Stimulated activated CD4-positive, alpha-beta T cell treated with anti-CD3 and anti-CD28 coated beads, TNF-alpha, amount 100 ng/mL, for 24 hours (primary cell): ENCODE measurements around the gene PKIB.
"Not testable (repeated sequence)": the region's sequence is repeated elsewhere in the genome, so short reads cannot be mapped to it uniquely, and the experiment has no call there.

ENCODE experiments used
- DNase-seq, 3 experiments: peaks; one replicate each; pipeline ENCODE4 v3.0.0-alpha.2; 2020; ENCODE audit warnings: low read depth in 3 of 3

Gene PKIB

DNA sequence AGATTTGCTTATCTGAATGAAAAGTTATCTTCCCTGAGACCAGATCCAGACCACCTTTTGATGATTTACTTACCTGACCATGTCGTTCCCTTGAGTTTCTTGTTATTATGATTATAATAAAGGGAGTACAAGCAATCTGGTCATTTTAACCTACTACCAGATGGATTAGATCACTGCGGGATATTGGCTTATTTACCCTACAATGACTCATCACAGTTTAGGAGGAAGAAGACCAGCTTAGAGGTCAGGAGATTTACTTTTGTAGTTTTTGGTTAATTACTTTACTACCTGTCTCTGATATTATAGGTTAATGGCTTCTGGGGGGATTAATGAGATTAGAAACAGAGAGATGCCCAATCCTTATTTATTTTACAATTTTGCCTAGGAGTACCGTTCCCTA, 10.7 kb downstream of the PKIB start:
- no peak for DNase-seq

DNA sequence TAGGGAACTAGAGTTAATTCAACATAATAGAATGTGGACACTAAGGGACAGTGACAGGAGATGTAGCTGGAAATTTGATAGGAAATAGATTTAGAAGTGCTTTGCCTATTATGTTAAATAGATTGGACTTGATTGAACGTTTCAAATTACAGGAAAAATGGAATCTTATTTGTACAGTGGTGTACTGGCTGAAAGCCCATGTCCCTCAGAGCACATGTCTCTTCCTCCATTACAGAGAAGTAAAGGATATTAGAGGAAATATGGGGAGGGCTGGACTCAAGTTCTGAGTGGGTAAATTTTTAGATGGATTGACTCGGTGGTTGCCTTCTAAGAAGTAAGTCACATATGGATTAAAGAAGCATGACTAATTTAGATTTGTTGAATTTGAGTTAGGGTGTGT, 11.4 kb downstream of the PKIB start:
- DNase-seq, result no peak

DNA sequence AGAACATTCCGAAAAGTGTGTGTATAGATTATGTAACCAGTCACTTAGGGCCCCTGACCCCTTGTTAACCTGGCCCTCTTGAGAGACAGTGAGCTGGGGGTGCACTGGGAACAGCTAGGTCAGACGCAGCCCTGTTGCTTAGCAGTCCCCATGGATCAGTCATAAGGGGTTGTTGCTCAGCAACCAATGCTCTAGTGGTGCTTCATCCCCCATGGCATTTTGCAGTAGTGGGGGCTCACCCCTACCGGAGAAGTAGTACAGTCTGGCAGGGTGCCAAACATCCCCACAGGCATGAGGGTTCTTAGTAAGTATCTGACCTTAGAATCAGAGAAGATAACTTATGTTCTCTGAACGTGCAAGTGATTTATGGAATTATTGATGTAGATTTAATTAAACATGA, 12.3 kb downstream of the PKIB start:
- no peak for DNase-seq

DNA sequence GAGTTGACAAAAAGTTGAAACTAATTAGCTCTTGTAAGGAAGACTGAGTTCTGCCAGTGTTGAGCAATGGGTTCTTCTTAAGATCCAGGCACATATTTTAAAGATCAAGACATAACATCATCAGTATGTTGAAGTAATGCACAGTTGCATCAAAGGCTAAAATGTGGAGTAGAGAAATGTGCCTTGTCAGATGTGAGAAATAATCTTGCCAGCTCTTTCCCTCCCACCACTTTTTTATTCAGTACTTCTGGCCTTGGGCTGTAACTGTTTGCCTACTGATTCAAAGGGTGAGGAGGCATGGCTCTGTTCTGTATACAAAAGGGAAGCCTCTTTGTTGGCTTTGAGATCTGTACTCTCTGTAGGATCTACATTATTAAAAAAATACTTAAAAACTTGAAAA, 13.1 kb downstream of the PKIB start:
- no peak for DNase-seq

DNA sequence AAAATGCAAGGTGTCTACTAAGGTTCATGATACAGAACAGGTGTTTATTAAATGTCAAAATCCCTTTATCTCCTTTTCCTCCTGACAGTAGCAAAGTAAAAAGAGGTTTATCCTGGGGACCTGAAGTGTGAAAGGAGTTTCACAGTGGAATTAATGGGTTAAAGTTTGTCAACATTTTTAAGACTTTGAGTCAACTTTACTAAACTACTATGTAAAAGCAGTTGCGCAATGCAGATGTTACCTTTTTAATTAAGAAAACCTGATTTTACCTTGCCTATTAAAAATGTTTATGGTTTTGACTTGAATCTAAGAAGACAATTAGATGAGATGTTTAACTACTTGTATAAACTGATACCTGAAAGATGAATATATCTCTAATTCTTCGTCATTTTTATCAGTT, 14.6 kb downstream of the PKIB start:
- no peak for DNase-seq

DNA sequence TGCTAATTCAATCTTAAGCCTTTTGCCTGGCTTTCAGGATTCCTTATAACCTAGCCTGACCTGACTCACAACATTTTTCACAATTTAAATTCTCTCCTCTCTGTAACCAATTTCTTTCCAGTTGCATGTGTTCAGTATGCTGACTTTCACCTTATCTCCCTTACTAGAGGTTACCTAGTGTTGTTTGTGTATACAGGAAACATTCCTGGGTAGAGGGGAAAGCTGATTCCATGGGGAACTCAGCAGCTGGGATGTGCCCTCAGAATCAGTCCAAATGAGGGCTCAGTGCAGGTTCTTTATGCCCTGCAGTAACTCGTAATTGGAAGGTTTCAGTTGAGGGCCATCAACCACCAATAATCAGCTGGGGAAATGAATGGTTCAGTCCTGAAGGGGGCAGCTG, 18.5 kb downstream of the PKIB start:
- DNase-seq, result no peak

DNA sequence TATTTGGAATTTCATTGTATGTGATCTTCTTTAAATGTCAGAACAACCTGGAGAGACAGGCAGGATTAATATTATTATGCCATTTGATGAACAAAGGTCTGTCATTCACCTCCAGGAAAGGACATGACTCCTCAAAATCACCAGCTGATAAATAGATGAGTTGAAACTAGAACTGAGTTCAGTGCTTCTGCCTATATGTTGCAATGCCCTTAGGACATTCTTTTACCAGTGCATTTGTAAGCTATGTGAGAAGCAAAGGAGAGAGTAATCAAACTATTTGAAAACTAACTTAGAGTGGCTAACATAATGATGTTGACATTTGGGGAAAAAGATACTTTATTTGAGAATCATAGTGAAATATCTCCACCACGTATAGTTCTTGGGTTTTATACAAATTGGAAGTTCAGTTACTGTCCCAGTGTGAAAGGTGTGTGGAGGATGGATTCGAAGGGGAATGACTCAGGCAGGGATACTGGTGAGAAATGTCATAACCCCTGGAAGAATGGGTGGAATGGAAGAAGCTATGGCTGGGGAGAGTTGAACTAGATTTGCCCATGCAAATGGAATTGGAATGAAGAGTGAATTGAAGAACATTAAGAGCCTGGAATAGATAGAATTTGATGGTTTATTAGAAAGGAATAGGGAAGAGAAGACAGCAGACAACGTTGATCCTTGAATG, 21.5 kb downstream of the PKIB start:
- no peak for DNase-seq

DNA sequence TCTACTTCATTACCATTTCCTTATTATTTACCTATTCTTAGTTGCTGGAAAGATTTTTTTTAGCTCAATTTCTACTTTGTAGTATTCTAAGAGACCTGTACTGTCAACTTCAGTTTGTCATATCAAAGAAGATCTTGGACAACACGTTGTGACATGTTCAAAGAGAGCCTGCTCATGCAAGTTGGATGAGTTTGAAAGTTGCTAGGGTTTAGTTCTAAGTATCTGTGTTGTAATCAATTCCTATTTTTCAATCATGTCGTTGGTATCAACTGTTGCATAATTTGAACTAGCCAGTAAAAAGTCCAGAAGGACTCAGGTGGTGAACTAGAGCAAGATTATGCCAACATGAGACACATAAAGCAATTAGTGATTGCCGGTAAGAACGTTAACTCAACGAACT, 30.2 kb downstream of the PKIB start:
- DNase-seq, result no peak

DNA sequence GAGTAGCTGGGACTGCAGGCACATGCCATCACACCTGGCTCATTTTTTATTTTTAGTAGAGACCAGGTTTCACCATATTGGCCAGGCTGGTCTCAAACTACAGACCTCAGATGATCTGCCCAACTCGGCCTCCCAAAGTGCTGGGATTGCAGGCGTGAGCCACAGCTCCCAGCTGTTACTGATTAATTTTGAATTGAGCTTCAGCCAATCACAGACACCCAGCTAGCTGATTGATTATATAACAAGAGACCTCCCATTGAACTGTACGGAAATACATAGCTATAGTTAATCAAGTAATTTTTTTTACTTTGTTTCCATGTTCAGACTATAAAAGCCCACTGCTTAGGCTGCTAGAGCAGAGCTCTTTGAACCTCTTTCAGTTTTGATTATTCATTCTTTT, 31.6 kb downstream of the PKIB start:
- no peak for DNase-seq

DNA sequence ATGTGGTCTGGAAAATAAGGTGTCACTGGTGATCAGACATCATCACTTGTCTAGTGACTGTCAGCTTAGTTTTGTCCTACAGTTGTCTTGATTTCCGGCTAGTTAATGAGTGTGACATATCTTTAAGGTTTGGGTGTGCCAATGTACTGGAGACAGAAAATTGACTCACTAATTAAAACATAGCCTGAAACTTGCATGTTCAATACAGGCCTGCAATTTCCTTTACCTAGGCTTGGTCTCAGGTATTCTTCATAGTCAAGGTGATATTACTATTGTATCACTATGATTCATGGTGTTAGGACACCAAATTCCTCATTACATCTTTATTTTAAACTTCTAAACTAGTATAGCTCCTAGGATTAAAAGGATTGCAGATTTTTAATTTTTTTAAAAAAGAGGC, 32.4 kb downstream of the PKIB start:
- DNase-seq, result not testable (repeated sequence)

DNA sequence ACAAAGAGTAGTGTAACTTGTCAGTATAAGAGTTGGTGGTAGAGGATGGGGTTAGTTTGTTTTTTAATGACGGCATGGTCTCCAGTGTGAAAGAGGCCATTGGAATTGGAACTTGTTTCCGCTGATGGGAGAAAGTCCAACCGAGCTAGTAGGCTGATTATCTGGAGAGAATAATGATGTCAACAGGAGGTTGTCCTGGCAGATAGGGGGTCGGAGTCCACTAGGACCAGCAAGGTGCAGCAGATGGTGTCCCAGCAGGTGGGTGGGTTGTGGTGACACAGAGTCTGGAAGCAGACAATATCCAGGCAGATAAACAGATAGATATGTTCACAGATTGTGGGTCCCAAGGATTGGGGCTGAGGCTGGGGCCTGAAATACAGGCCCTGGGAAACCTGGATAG, 35.1 kb downstream of the PKIB start:
- DNase-seq, result no peak

DNA sequence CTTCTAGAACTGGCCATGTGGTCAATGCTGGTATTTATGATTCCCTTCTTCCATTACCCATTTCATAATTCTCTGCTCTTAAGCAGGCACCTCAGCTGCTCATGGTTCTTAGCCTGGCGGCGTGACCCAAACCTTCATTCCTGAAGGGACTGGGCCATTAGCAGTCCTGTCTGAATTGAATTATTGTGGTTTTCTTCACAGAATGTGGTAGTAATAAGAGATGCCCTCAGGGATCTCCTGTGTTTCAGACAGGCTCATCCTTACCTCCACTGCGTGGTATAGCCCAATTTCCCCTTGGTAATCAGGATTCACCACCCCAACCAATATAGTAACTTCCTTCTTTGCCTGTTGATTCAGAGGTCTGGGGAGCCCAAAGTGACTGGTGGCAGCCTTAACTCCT, 37.6 kb downstream of the PKIB start:
- DNase-seq, result no peak

DNA sequence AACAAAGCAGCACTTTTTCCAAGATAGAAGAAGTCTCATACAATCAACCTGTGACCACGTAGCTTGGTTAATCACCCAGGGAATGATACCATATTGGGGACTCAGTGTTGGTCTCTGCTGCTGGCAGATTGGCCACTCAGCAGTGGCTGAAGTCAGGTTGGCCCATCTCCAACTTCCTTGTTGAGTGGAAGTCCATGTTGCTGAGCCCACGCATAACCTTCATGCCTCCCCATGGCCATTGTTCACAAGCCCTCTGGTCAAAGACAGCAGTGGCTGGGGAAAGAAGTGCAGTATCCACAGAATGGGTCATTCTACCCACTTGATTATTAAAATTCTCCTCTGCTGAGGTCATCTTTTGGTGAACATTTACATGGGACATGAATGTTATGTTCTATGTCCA, 38.5 kb downstream of the PKIB start:
- no peak for DNase-seq

DNA sequence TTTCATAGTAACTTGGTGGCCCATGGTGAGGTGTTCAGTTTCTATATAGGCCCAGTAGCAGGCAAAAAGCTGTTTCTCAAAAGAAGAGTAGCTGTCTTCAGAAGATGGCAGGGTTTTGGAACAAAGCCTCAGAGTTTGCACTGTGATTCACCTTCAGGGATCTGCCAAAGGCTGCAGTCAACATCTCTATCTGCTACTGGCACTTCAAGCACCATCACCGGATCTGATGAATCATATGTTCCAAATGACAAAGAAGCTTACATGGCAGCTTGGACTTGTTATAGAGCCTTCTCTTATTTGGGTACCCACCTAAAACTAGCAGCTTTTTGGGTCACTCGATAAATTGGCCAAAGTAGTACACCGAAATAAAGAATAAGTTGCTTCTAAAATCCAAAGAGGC, 39.5 kb downstream of the PKIB start:
- DNase-seq, result no peak

DNA sequence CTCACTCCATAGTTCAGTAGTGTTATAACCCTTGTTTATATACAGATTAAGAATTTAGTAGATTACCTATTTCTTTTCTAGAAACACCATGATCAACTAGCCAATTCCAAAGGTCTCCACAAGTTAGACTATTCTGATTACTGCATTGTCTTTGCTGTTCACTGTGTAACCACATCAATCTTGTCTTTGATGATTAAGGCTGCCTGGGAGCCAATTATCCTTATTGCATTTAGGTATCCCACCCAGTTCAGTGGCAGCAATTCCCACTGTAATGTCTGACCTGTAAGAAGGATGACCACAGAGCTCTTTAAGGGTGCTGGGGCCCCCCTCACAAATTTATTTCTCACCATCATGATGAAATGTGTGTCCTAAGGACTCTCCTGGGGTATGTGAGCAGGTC, 40.2 kb downstream of the PKIB start:
- no peak for DNase-seq

DNA sequence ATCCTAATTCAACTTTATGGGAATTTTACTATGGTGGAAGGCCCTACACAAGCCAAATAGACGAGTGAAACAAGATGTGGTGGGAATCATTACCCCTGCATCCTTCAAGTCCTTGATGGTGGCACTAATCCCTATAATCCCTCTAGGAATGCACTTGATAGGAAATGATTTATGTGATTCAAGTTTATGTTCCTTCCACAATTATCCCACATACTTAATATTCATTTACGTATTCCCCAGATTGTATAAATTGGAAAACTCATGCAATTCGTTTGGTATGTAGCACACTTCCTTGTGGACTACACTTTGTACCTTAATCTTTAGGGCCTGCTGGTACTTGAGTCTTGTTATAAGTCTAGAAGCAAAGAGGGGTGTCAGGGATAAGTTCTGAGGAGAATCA, 40.8 kb downstream of the PKIB start:
- no peak for DNase-seq

DNA sequence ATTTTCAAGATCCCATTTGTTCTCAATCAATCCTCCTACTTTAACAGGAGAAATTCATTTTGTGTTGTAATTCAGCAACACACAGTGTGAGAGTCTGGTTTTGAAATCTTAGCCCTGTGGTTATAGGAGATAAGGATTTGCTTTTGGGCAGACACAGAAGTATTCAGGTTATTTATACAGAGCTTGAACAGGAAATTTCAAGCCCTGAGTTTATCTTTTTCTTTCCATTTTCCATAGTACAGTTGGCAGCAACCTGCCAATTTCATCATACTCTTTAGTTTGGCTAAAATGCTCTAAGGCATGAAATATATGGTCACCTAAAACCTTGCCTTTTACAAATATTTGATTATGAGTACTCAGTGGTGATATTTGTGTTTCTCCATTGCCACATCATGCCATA, 41.4 kb downstream of the PKIB start:
- DNase-seq, result no peak

DNA sequence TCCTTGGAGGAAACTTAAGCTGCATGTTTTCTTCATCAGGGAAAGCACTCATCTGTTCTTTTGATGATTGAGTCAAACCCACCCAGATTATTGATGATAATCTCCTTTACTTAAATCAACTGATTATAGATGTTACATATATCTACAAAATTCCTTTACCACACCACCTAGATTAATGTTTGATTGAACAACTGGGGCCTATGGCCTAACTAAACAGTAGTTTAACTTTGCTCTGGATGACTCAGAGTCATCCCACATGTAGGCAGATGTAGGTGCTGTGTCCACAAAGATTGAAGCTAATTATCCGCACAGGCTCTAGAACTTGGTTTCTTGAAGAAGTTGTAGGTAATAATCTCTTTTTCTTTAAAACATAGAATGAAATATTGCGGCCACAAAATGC, 42.2 kb downstream of the PKIB start:
- DNase-seq, result no peak

DNA sequence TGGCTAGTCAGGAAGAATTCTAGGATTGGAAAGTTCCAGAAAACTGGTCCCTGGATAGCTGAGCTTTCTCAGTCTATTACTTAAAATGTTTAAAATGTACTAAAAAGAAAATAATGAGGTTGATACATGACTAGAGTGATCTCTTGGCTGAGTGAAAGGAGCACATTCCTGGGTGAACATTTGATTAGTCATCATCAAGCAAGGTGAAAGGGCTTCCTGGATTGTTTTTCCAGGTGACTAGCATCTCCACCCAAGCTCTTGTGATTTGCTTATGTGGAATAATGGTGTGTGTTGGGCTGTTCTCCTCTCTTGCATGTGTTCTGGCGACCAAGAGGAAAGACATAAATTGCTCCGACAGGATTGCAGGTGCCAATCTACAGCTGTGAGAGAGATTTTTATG, 42.9 kb downstream of the PKIB start:
- no peak for DNase-seq

DNA sequence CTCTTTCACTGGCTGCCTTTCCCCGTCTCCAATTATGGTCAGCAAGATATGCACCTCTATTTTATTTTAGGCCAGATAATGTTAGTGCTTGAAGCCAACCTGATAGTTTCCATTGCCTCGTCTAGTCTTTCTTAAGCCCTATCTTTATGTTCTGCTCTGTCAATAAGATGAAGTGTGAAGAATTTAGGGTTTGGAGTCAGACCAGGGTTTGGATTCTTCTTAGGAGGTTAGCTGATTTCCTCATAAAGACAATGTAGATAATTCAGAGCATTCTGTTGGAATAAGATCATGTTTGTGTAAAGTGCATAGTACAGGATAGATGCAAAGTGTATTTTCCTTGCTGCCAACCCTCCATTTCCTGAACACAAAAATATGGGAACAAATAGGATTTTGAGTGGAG, 43.8 kb downstream of the PKIB start:
- no peak for DNase-seq

DNA sequence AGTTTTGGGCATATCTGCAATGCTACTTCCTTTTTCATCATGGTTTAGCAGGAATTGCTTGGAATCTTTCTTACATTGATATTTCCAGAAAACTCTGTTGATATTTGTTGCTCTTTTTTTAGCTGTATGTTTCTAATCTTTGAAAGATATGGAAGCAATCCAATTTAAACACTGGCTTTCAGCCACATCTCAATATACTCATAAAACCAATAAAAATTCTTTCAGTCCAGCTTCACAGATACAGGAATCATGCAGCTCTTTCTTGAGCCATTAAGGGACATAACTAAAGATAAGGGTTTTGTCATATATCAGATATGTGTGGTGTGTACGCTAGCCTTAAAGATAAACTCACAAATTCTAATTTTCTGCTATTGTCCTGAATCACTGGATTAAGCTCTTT, 47.4 kb downstream of the PKIB start:
- DNase-seq, result no peak

DNA sequence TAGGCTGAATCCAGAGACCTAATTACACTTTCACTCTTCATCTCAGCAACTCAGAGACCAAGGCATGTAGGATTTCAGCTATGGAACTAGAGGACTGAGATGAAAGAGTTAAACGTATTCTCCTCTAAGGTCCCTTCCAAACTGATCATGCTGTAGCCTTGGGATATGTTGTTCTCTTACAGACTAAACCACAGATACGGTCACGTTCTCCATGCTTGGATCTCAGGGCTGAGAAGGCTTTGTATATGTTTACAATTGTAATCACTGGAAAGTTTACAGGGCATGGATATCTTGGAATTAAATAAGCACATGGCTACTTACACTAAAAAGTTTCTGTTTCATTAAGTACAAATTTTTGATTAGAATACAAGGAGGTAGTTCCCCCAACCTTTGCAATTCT, 50.1 kb downstream of the PKIB start:
- DNase-seq, result no peak

DNA sequence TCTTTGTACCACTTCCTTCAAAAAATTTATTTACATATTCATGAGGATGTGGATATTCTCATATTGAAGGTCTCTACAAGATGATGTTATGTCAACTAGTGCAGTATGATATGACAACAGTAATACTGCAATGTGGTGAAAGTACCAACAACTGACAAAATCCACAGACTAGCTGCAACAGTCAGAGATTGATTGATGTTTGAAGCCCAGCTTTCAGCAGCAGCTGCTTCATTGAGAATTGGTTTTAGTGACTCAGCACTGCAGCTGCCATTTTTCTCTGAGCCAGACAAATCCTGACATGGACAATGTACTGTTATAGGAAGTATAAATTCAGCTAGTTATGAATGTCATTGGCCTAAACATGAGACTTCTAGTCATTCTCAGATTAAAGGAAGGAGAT, 53.8 kb downstream of the PKIB start:
- no peak for DNase-seq

DNA sequence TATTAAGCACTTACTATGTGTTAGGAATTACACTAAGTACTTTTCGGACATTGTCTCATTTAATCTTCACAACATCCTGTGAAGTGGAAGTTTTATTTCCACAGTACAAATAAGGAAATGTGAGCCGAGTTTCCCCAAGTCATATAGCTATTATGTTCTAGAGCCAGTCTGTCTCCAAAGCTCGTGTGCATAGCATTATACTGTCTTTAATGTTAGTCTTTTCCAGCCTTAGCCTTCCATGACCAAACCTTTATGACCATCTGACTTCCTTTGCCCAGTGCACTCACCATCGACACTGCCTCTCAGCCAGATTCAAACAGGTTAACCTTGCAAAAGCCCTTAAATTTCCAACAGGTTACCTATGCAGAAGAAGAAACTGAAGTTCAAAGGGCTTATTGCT, 55.7 kb downstream of the PKIB start:
- DNase-seq, result no peak

DNA sequence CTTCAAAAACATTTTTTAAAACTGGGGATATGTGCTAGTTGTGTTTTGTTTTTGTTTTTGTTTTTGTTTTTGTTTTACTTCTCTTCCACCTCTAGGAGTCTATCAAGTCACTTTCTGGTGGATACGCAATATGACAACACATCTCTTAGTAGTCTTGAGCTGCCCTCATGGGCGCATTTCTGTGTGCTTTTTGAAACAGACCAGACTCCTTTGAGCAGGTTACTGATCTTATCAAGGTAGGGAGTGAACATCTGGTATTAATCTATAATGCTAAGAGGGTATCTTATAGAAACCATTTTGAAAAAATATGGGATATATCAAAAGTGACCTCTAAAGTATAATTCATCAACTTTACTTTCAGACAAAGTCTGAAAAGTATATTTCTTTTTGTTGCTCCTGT, 56.2 kb downstream of the PKIB start:
- DNase-seq, result no peak
